ENCODE measurements around the gene ATP6V0A1. TPM values are rescaled to one million over a fixed set of nuclear protein-coding genes. Genes with fewer than 3 reads are reported as not detected.

Gene ATP6V0A1
- total RNA-seq, 1 experiment from 2014 or later, result 54.6 TPM

DNA sequence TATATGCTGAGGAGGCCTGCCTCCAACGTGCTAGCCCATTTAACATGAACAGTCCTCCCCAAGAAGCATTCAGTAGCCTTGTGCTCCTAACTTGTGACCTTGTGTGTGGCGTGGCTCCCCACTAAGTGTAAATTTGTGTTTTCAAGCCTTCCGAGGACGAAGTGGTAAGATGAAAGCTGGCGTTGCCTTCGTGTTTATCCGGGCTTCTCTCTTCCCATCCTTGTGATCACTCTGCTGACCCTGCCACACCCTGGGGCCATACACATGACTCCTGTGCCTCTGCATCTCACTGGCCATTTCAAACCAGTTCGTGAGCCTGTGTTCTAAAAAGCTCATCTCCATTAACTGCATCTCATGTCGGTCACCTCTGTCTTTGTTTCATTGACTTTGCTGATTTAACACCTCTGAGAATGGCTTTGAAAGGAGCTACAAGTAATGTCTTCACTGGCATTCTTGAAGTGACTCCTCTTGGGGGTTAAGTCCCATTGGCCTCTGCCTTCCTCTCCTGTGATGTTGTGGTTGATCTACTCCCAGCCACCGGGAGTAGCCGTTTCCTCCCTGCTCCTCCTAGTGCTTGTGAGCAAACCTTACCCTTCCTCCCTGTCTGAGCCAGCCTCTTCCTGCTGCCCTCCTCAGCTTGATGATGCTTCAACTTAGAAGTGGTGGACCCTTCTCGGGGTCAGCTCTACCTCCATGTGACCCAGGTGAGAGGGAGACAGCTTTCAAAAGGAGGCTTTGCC, 49.9 kb downstream of the ATP6V0A1 start:
- Histone ChIP-seq H3K9me3 (ENCODE audit: low read depth, low read length, poor library complexity, severe bottlenecking) (no peaks in the 10 kb centered on the region), H3K27ac (ENCODE audit: low read depth, low read length, poor library complexity, severe bottlenecking) (no peak overlapping the region), H3K4me1 (ENCODE audit: insufficient read depth, low read length, poor library complexity, severe bottlenecking) (no peaks in the 10 kb centered on the region), H3K4me3 (ENCODE audit: low read depth, low read length, poor library complexity, severe bottlenecking) (no peak overlapping the region), H3K36me3 (ENCODE audit: insufficient read depth, low read length, poor library complexity, severe bottlenecking) (peaks cover 5% of the 10 kb centered on the region), H3K27me3 (replicated peaks; ENCODE audit: insufficient read depth, low read depth, low read length, poor library complexity) (no peaks in the 10 kb centered on the region)
- CTCF ChIA-PET, result interaction anchor here (0.6 kb wide), 1 partner anchor 24 kb away, joined by 3 read pairs; no protein-coding TSS in a partner anchor
- BruUV-seq (replicated peaks), result no TSS peak
- DNase-seq (ENCODE audit: low spot score), result no peak
- no peak for TF ChIP-seq EZH2 (IDR thresholded peaks at IDR 0.05; ENCODE audit: borderline replicate concordance, low read depth, low read length, poor library complexity, severe bottlenecking)
- TF ChIP-seq, protein P1, sequence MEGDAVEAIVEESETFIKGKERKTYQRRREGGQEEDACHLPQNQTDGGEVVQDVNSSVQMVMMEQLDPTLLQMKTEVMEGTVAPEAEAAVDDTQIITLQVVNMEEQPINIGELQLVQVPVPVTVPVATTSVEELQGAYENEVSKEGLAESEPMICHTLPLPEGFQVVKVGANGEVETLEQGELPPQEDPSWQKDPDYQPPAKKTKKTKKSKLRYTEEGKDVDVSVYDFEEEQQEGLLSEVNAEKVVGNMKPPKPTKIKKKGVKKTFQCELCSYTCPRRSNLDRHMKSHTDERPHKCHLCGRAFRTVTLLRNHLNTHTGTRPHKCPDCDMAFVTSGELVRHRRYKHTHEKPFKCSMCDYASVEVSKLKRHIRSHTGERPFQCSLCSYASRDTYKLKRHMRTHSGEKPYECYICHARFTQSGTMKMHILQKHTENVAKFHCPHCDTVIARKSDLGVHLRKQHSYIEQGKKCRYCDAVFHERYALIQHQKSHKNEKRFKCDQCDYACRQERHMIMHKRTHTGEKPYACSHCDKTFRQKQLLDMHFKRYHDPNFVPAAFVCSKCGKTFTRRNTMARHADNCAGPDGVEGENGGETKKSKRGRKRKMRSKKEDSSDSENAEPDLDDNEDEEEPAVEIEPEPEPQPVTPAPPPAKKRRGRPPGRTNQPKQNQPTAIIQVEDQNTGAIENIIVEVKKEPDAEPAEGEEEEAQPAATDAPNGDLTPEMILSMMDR (conservative IDR thresholded peaks at IDR 0.05; ENCODE audit: low read depth, low read length), result no peak
- intact Hi-C loops (cut with micrococcal nuclease; ENCODE audit: unreplicated experiment), result no loop called here
- POLR2A ChIA-PET (ENCODE audit: low non-redundant PET), result no interaction called here

DNA sequence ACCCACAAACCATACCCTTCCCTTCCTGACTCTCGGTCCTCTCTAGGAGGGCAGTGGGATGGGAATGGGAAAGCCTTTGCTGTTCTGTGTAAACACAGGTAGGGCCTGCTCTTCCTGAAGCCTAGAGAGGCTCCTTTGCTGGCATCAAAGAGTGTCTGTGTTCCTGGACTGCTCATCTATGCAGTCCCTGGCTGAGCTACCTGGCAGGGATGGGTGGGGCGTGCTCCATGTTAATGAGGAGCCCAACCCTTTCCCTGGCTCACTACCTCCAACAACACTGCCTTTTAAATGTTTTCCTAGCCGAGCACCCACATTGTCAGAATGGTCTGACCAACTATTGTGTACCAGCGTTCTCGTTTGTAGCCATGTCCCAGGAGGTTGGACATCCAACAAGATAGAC, 50.7 kb downstream of the ATP6V0A1 start:
- CTCF ChIA-PET, result no interaction called here
- no TSS peak for BruUV-seq (replicated peaks)
- no peak for DNase-seq (ENCODE audit: low spot score)
- Histone ChIP-seq H3K9me3 (ENCODE audit: low read depth, low read length, poor library complexity, severe bottlenecking) (no peaks in the 10 kb centered on the region), H3K4me1 (ENCODE audit: insufficient read depth, low read length, poor library complexity, severe bottlenecking) (no peaks in the 10 kb centered on the region), H3K27me3 (replicated peaks; ENCODE audit: insufficient read depth, low read depth, low read length, poor library complexity) (no peaks in the 10 kb centered on the region), H3K27ac (ENCODE audit: low read depth, low read length, poor library complexity, severe bottlenecking) (no peak overlapping the region), H3K36me3 (ENCODE audit: insufficient read depth, low read length, poor library complexity, severe bottlenecking) (peaks cover 3% of the 10 kb centered on the region), H3K4me3 (ENCODE audit: low read depth, low read length, poor library complexity, severe bottlenecking) (no peak overlapping the region)
- no peak for TF ChIP-seq EZH2 (IDR thresholded peaks at IDR 0.05; ENCODE audit: borderline replicate concordance, low read depth, low read length, poor library complexity, severe bottlenecking)
- TF ChIP-seq, protein P1 (conservative IDR thresholded peaks at IDR 0.05; ENCODE audit: low read depth, low read length), result no peak
- POLR2A ChIA-PET (ENCODE audit: low non-redundant PET), result no interaction called here
- intact Hi-C loops (cut with micrococcal nuclease; ENCODE audit: unreplicated experiment), result no loop called here

DNA sequence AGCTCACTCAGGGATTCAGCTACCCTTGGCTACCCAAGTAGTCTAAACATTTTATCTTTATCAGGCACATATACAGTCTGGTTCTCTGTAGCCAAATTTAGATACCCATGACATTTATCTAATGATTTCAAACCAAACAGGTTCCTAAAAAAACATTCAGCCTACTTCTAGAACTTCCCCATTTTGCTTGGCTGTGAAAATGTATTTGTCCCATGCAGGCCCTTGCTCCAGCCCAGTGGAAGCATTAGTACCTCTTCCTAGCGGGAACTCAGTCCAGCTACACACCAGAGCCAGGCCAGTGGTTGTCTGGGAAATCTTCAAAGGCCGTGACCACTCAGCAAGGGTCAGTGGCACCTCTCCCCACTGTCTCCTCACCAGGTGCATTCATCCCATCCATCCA, 51.2 kb downstream of the ATP6V0A1 start:
- Histone ChIP-seq H3K4me1 (ENCODE audit: insufficient read depth, low read length, poor library complexity, severe bottlenecking) (no peaks in the 10 kb centered on the region), H3K9me3 (ENCODE audit: low read depth, low read length, poor library complexity, severe bottlenecking) (no peaks in the 10 kb centered on the region), H3K27me3 (replicated peaks; ENCODE audit: insufficient read depth, low read depth, low read length, poor library complexity) (no peaks in the 10 kb centered on the region), H3K36me3 (ENCODE audit: insufficient read depth, low read length, poor library complexity, severe bottlenecking) (no peaks in the 10 kb centered on the region), H3K4me3 (ENCODE audit: low read depth, low read length, poor library complexity, severe bottlenecking) (no peak overlapping the region), H3K27ac (ENCODE audit: low read depth, low read length, poor library complexity, severe bottlenecking) (no peak overlapping the region)
- DNase-seq (ENCODE audit: low spot score), result no peak
- BruUV-seq (replicated peaks), result no TSS peak
- CTCF ChIA-PET, result no interaction called here
- POLR2A ChIA-PET (ENCODE audit: low non-redundant PET), result no interaction called here
- no peak for TF ChIP-seq EZH2 (IDR thresholded peaks at IDR 0.05; ENCODE audit: borderline replicate concordance, low read depth, low read length, poor library complexity, severe bottlenecking)
- TF ChIP-seq, protein P1 (conservative IDR thresholded peaks at IDR 0.05; ENCODE audit: low read depth, low read length), result no peak
- intact Hi-C loops (cut with micrococcal nuclease; ENCODE audit: unreplicated experiment), result no loop called here
